Subcutaneous abdominal adipose tissue (tissue), 5 donors: Measurements from ENCODE around the gene EFNA4.

Experiments used
- H3K27ac ChIP-seq: one replicate; pipeline ENCODE4 v1.7.0; 2013; ENCODE audit warnings: low read depth, mild to moderate bottlenecking, inconsistent platforms, low read length, moderate library complexity
- H3K27me3 ChIP-seq, 5 donors: one replicate each; pipeline ENCODE4 v1.7.0; 2013; ENCODE audit warnings: low read length in 5 of 5, inconsistent platforms in 1 of 5; ENCODE audit not compliant: control insufficient read depth in 5 of 5, insufficient read depth in 4 of 5
- H3K36me3 ChIP-seq, 5 donors: one replicate each; pipeline ENCODE4 v1.7.0; 2013; ENCODE audit warnings: low read length in 5 of 5; ENCODE audit not compliant: control insufficient read depth in 5 of 5, insufficient read depth in 5 of 5
- H3K4me1 ChIP-seq, 5 donors: one replicate each; pipeline ENCODE4 v1.7.0; 2013; ENCODE audit warnings: low read length in 5 of 5, mild to moderate bottlenecking in 3 of 5, moderate library complexity in 1 of 5; ENCODE audit not compliant: control insufficient read depth in 5 of 5, insufficient read depth in 5 of 5
- H3K4me3 ChIP-seq, 5 donors: one replicate each; pipeline ENCODE4 v1.7.0; 2013; ENCODE audit warnings: low read length in 5 of 5, low read depth in 1 of 5
- H3K9ac ChIP-seq, 5 donors: one replicate each; pipeline ENCODE4 v1.7.0; 2013; ENCODE audit warnings: low read length in 5 of 5, mild to moderate bottlenecking in 4 of 5, moderate library complexity in 3 of 5
- H3K9me3 ChIP-seq, 5 donors: one replicate each; pipeline ENCODE4 v1.7.0; 2013; ENCODE audit warnings: low read length in 5 of 5; ENCODE audit not compliant: control insufficient read depth in 5 of 5
- donor health status: healthy.
- donor health status: healthy.
- donor health status: healthy.
- donor health status: healthy.
- donor health status: healthy.

The EFNA4 gene

DNA sequence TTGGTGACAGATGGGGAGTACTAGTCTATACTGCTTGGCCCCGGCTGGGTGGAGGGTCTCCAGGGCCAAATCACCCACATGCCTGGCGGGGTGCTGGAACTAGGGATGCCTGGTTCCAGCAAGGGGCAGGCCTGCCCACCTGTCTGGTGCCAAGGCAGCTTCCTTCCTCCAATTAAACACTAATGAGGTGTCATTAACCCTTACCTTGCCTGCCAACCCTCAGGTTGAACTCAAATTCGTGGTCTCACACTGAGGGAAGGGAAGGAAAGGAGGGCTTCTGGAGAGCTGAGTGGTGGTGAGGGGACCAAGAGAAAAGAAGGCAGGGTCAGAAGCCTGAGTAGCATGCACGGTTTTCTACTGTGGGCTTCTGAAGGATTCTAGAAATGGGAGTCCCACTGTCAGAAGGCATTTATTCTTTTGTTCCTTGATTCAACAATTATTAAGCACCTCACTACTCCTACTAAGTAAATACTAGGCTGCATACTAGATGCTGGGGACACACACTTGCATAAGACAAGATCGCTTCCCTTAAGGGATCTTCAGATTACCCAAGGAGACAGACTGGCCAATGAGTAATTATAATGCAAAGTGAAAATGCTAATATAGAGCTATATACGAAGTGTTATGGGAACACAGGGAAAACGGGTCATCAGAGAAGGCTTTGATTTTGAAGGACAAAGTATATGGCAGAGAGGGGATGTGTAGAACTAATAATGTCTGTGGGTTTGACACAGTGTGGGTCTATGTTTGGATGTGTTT, 9.2 kb downstream of the EFNA4 start:
- no peaks in the 10 kb centered on the region for H3K27me3 ChIP-seq
- H3K4me1 ChIP-seq = peaks cover 0 to 20% (median 16%) of the 10 kb centered on the region in 5 donors

DNA sequence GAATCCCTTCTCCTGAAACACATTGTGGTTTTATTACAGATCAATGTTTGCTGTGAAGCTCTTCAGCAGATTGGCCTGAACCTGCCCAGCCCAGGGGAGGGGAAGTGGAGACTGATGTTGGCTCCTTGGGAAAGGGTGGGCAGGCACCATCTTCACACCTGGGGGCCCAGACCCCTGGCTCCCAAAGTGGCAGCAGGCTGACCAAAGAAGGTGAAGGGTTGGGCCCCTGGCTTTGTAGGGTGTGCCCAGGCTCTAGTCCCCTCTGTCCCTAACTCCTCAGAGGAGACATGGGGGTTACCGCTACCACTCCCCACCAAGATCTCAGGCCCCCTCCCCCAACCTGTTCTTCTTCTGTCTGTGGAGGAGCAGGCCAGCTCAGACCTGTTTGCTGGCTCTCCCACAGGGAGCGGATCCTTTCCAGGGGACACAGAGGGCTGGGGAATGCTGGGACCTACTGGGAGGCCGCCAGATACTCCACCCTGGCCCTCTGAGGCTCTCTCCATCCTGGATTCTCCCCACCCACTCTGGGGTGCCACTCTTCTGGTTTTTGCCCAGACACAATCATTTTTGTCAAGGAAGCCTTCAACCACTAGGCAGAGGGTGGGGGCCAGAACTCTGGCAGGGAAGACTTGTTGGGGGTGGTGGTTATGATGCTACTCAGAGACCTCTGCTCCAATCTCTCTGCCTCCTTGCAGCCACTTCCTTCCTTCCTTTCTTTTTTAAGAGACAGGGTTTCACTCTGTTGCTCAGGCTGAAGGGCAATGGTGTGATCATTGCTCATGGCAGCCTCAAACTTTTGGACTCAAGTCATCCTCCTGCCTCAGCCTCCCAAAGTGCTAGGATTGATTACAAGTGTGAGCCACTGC, 10.1 kb downstream of the EFNA4 start:
- H3K9ac ChIP-seq = no peak overlapping the region
- H3K4me1 ChIP-seq = peaks cover 0 to 24% (median 19%) of the 10 kb centered on the region in 5 donors
- no peak overlapping the region for H3K4me3 ChIP-seq
- peaks cover 0 to 8% (median 0%) of the 10 kb centered on the region in 5 donors for H3K36me3 ChIP-seq
- no peaks in the 10 kb centered on the region for H3K27me3 ChIP-seq
- H3K9me3 ChIP-seq = no peaks in the 10 kb centered on the region
- H3K27ac ChIP-seq = no peak overlapping the region

More for the DNA sequence above, 9.2 kb downstream of the EFNA4 start:
- Histone ChIP-seq H3K9me3 (no peaks in the 10 kb centered on the region), H3K36me3 (peaks cover 0 to 8% (median 0%) of the 10 kb centered on the region in 5 donors), H3K9ac (no peak overlapping the region), H3K27ac (no peak overlapping the region), H3K4me3 (no peak overlapping the region)

- Histone ChIP-seq H3K4me3 (no peak overlapping the region), H3K36me3 (no peaks in the 10 kb centered on the region), H3K27ac (no peak overlapping the region), H3K9ac (no peak overlapping the region), H3K9me3 (no peaks in the 10 kb centered on the region), H3K27me3 (peaks cover 11 to 15% (median 14%) of the 10 kb centered on the region in 5 donors), H3K4me1 (peaks cover 0 to 40% (median 31%) of the 10 kb centered on the region in 5 donors)
Observed at GRCh38 chr1:155075535-155075934, 12.0 kb downstream of the EFNA4 start.

GRCh38 chr1:155076371-155076770, 12.8 kb downstream of the EFNA4 start:
- Histone ChIP-seq H3K9ac (no peak overlapping the region), H3K36me3 (no peaks in the 10 kb centered on the region), H3K9me3 (no peaks in the 10 kb centered on the region), H3K27ac (no peak overlapping the region), H3K4me3 (no peak overlapping the region), H3K4me1 (peaks cover 0 to 40% (median 31%) of the 10 kb centered on the region in 5 donors), H3K27me3 (peaks cover 17 to 22% (median 22%) of the 10 kb centered on the region in 5 donors)

DNA sequence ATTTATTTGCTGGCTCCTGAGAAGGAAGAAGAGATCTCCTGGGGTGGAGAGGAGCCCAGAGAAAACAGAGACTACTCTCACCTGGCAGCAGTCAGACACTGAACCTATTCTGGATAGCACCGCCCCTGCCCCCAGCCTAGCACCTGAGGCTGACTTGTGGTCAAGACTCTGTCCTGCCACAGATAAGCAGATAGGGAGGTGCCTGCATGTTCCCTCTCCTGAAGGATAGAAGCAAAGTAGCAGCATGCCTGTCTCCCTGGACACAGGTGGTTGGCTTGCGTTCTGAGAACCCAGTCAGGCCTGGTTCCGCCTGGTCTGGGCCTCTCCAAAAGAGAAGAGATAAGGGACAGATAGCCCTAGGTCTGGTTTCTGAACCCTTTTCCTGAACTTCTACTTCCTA, 13.8 kb downstream of the EFNA4 start:
- Histone ChIP-seq H3K27me3 (peaks cover 26 to 32% (median 30%) of the 10 kb centered on the region in 5 donors), H3K4me3 (no peak overlapping the region), H3K4me1 (peaks cover 0 to 42% (median 36%) of the 10 kb centered on the region in 5 donors), H3K9me3 (no peaks in the 10 kb centered on the region), H3K36me3 (no peaks in the 10 kb centered on the region), H3K27ac (no peak overlapping the region), H3K9ac (no peak overlapping the region)

DNA sequence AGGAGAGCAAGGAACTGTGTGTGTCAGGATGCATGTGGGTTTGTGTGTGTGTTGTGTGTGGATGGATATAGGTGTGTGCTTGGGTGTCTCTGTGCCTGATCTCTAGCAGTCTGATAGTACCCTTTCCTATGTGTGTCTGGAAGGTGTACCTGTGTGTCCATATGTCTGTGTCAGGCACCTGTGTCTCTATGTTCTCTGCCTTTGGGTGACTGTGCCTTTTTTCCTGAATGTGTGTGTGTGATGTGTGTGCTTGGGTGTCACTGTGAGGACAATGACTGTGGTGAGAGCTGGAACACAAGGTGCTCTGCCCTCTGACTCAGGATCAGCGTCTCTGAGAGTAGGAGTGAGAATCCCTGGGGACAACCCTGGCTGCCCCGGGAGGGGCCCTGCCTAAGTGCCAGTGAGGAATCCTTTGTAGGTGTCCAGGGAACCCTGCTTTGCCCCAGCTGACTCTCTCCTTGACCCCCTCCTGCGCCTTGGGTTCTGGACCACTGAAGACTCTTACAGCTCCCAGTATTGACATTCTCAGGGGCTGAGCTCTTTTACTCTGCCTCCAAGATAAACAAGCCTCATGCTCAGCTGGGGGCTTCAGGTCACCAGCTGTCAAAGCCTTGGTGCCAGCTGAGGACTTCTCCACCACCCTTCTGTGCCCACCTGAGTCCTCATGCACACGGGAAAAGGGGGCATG, 14.4 kb downstream of the EFNA4 start:
- H3K27ac ChIP-seq = no peak overlapping the region
- peak overlapping the region in 2 of 5 donors; percentile 31 to 37 for H3K9ac ChIP-seq
- peaks cover 32 to 38% (median 35%) of the 10 kb centered on the region in 5 donors for H3K27me3 ChIP-seq
- peak overlapping the region in 3 of 5 donors; percentile 29 to 56 (median 40) for H3K4me3 ChIP-seq
- no peaks in the 10 kb centered on the region for H3K36me3 ChIP-seq
- no peaks in the 10 kb centered on the region for H3K9me3 ChIP-seq
- H3K4me1 ChIP-seq = peaks cover 0 to 48% (median 42%) of the 10 kb centered on the region in 5 donors

DNA sequence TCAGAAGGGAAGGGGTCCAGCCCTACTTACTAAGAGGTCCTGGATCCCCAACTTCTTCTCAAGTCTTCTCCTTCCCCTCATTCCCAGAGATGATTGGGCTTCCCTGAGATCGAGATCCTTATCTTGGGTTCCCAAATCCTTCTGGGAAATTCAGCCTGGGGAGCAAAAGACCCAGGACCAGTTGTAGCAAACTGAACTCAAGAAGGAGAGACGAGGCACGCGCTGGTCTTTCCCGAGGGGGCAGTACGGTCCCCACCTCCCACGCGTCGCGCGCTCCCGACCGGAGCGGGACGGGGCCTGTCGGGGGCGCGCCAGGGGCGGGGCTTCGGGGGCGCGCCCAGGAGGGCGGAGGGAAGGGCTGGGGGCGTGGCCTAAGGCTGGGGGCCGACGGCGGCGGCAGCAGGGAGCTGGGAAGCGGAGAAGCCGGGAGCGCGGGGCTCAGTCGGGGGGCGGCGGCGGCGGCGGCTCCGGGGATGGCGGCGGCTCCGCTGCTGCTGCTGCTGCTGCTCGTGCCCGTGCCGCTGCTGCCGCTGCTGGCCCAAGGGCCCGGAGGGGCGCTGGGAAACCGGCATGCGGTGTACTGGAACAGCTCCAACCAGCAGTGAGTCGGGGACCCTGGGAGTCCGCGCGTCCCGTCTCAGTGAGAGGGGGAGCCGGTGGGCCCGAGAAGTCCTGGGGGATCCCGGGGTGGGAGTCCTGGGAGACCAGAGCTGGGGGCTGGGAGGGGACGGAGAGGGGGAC, 15.1 kb downstream of the EFNA4 start, which contains the start of gene EFNA3:
Gene EFNA3 (plus strand): TSS at position 369 of the 741 bp plus-strand sequence. CDS start 105 bp downstream, at position 474.
- peaks cover 0 to 51% (median 43%) of the 10 kb centered on the region in 5 donors for H3K4me1 ChIP-seq
- no peaks in the 10 kb centered on the region for H3K9me3 ChIP-seq
- no peak within 1 kb of the TSS for H3K27ac ChIP-seq
- H3K36me3 ChIP-seq = no peaks in the 10 kb centered on the region
- H3K4me3 ChIP-seq = peak within 1 kb of the TSS; percentile 25 to 56 (median 40)
- peaks cover 39 to 45% (median 43%) of the 10 kb centered on the region in 5 donors for H3K27me3 ChIP-seq
- peak within 1 kb of the TSS in 3 of 5 donors; percentile 15 to 37 (median 31) for H3K9ac ChIP-seq

DNA sequence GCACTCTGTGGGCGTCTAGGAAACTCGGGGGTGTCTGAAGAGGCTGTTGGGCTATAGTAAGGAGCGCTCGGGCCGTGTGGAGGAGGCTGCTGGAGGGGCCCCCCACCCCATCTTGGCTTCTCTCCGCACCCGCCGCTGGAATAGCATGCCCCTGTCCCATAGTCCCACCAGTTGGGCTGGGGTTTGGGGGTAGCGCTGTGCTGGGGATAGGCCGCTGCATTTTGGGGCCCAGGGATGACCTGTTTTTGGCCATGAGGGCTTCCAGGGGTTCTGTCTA, 15.6 kb downstream of the EFNA4 start:
- Histone ChIP-seq H3K36me3 (no peaks in the 10 kb centered on the region), H3K9ac (peak overlapping the region in 2 of 5 donors; percentile 17 to 30), H3K4me3 (peak overlapping the region in 4 of 5 donors; percentile 25 to 56 (median 38)), H3K4me1 (peaks cover 0 to 53% (median 46%) of the 10 kb centered on the region in 5 donors), H3K9me3 (no peaks in the 10 kb centered on the region), H3K27ac (no peak overlapping the region), H3K27me3 (peaks cover 42 to 50% (median 48%) of the 10 kb centered on the region in 5 donors)
